Panc1 (cell line): ENCODE measurements around the gene PAPPA. TPM values are rescaled to one million over a fixed set of nuclear protein-coding genes. Genes with fewer than 3 reads are reported as not detected.

ENCODE experiments used
- ATAC-seq: fragments of 200-7000 bp; cut with Tn5 transposase; 2 replicates; pipeline ENCODE4 v1.9.1; 2020; ENCODE audit warnings: mild to moderate bottlenecking, moderate library complexity
- BruUV-seq: library from RNA; stranded (reverse); fragments of 400-500 nt; replicated peaks from 2 replicates; lab custom pipeline; 2021; lab: Mats Ljungman, UMichigan
- CTCF ChIA-PET: fragments of 300-600 bp; sonication (Branson Sonifier 250); formaldehyde crosslinking; loops from one replicate; lab custom pipeline; 2022; ENCODE audit warnings: antibody characterized with exemption; lab: Charles Lee
- POLR2A ChIA-PET: fragments of 300-600 bp; sonication (Branson Sonifier 250); formaldehyde crosslinking; loops from one replicate; lab custom pipeline; 2022; ENCODE audit warnings: antibody characterized with exemption; lab: Charles Lee
- DNase-seq: peaks from one replicate; pipeline ENCODE4 v3.0.0-alpha.2; 2010; ENCODE audit warnings: low read depth, low spot score
- H3K27ac ChIP-seq: 2 replicates; pipeline ENCODE4 v1.5.1; 2011; ENCODE audit warnings: mild to moderate bottlenecking, low read length, inconsistent platforms
- H3K27me3 ChIP-seq: fragments of 200-500 bp; sonication (Bioruptor generic); 2 replicates; pipeline ENCODE4 v1.6.0; 2014; ENCODE audit warnings: low read length, inconsistent platforms; ENCODE audit not compliant: control insufficient read depth, insufficient read depth
- H3K36me3 ChIP-seq: fragments of 200-500 bp; sonication (Bioruptor generic); 2 replicates; pipeline ENCODE4 v1.5.1; 2014; ENCODE audit warnings: inconsistent platforms, mild to moderate bottlenecking, low read length, moderate library complexity; ENCODE audit not compliant: control insufficient read depth, insufficient read depth
- H3K4me1 ChIP-seq: 2 replicates; pipeline ENCODE4 v1.5.1; 2011; ENCODE audit warnings: inconsistent platforms, mild to moderate bottlenecking, low read length, moderate library complexity; ENCODE audit not compliant: control insufficient read depth, insufficient read depth
- H3K4me3 ChIP-seq, 2 experiments: 2 replicates each; pipeline ENCODE4 v1.5.1; 2011 to 2012; ENCODE audit warnings: low read depth in 2 of 2, low read length in 2 of 2, mild to moderate bottlenecking in 2 of 2, inconsistent platforms in 1 of 2, moderate library complexity in 1 of 2
- H3K9me3 ChIP-seq: fragments of 200-500 bp; sonication (Bioruptor generic); 2 replicates; pipeline ENCODE4 v1.5.1; 2014; ENCODE audit warnings: low read depth, mild to moderate bottlenecking, inconsistent platforms, low read length, moderate library complexity; ENCODE audit not compliant: control insufficient read depth, insufficient read depth
- CTCF ChIP-seq: fragments of 450-650 bp; IDR thresholded peaks from 2 replicates; pipeline ENCODE4 v1.5.1; 2017; ENCODE audit warnings: mild to moderate bottlenecking
- POLR2AphosphoS5 ChIP-seq: IDR thresholded peaks from 2 replicates; pipeline ENCODE4 v1.6.1; 2012; ENCODE audit warnings: mild to moderate bottlenecking, low read depth, low read length, moderate library complexity
- REST ChIP-seq, 2 experiments: IDR thresholded peaks; 2 replicates each; pipeline ENCODE4 v1.6.1; 2011 to 2012; ENCODE audit warnings: low read depth in 2 of 2, control low read depth in 1 of 2, low read length in 1 of 2, mild to moderate bottlenecking in 1 of 2, moderate library complexity in 1 of 2; ENCODE audit not compliant: insufficient read depth in 1 of 2
- SIN3A ChIP-seq: IDR thresholded peaks from 2 replicates; pipeline ENCODE4 v1.6.1; 2012; ENCODE audit warnings: low read depth, mild to moderate bottlenecking, low read length, moderate library complexity, borderline replicate concordance; ENCODE audit not compliant: insufficient read depth
- TCF7L2 ChIP-seq: IDR thresholded peaks from 2 replicates; pipeline ENCODE4 v1.6.1; 2011; ENCODE audit warnings: mild to moderate bottlenecking, low read depth, low read length, inconsistent platforms
- in situ Hi-C: cut with HindIII; loops from 2 replicates; pipeline ENCODE4 v1.10.0; 2016; ENCODE audit warnings: low sequenced_read_pairs, low pct_unique_long_range_greater_than_20kb
- intact Hi-C: fragments of 100-400 bp; cut with micrococcal nuclease; formaldehyde crosslinking; loops from one replicate; pipeline ENCODE4 v1.10.0; 2022; ENCODE audit not compliant: unreplicated experiment
- total RNA-seq: library from RNA; stranded (reverse); gene quantifications from one replicate; pipeline ENCODE4 v1.2.1, GENCODE V29; 2021; ENCODE audit not compliant: unreplicated experiment

PAPPA gene
- total RNA-seq, 1 experiment from 2014 or later: 1.2 TPM

- Histone ChIP-seq H3K36me3 (no peaks in the 10 kb centered on the region), H3K27me3 (no peaks in the 10 kb centered on the region), H3K4me1 (no peaks in the 10 kb centered on the region), H3K9me3 (no peaks in the 10 kb centered on the region), H3K27ac (no peak overlapping the region), H3K4me3 (no peak overlapping the region)
- CTCF ChIA-PET: no interaction called here
- no peak for TF ChIP-seq CTCF
- TF ChIP-seq POLR2AphosphoS5: no peak
- TF ChIP-seq TCF7L2: no peak
- no TSS peak for BruUV-seq
- in situ Hi-C loops (no loop called here), intact Hi-C loops (no loop called here)
- POLR2A ChIA-PET: no interaction called here
- DNase-seq: no peak
- ATAC-seq: no peak
Observed at GRCh38 chr9:116333254-116333653, 179.7 kb downstream of the PAPPA start.

GRCh38 chr9:116334546-116335150, 181.1 kb downstream of the PAPPA start:
- DNase-seq (no peak), ATAC-seq (no peak)
- H3K9me3 ChIP-seq: no peaks in the 10 kb centered on the region
- no TSS peak for BruUV-seq
- no peak overlapping the region for H3K4me3 ChIP-seq
- POLR2A ChIA-PET: no interaction called here
- H3K36me3 ChIP-seq: no peaks in the 10 kb centered on the region
- TF ChIP-seq CTCF (no peak), POLR2AphosphoS5 (no peak), REST (IDR thresholded peaks at IDR 0.05; ENCODE audit: insufficient read depth in 1 of 2, low read depth in 2 of 2, low read length in 1 of 2) (no peak), SIN3A (no peak), TCF7L2 (no peak)
- intact Hi-C loops: no loop called here
- CTCF ChIA-PET: interaction anchor here (0.5 kb wide), 1 partner anchor 743 kb away, joined by 3 read pairs; no protein-coding TSS in a partner anchor
- H3K27me3 ChIP-seq: no peaks in the 10 kb centered on the region
- H3K27ac ChIP-seq: no peak overlapping the region
- H3K4me1 ChIP-seq: no peaks in the 10 kb centered on the region
- in situ Hi-C loops: no loop called here
